Uterus (tissue), 2 donors: ENCODE results near the gene KCNH1.

Experiments
- CTCF ChIP-seq, 4 experiments: fragments of 200-600 bp in 2 of 4; fragments of 450-650 bp in 2 of 4; sonication (generic) in 2 of 4; IDR thresholded peaks; one replicate each; pipeline ENCODE4 v1.5.1; 2016 to 2019; ENCODE audit warnings: antibody characterized with exemption in 4 of 4, mild to moderate bottlenecking in 2 of 4, moderate library complexity in 1 of 4
- POLR2A ChIP-seq, 2 donors: fragments of 450-650 bp; IDR thresholded peaks; one replicate each; pipeline ENCODE4 v1.6.1; 2016; ENCODE audit warnings: antibody characterized with exemption in 2 of 2, mild to moderate bottlenecking in 1 of 2, moderate library complexity in 1 of 2

- TF ChIP-seq CTCF (IDR thresholded peaks at IDR 0.05) (no peak), POLR2A (IDR thresholded peaks at IDR 0.05) (no peak)
Observed at GRCh38 chr1:210771131-210771530, 362.8 kb downstream of the KCNH1 start.
